Smooth muscle cell of the brain vasculature (primary cell): Measurements from ENCODE around the gene MIDN.

ENCODE experiments used
- DNase-seq: peaks from one replicate; pipeline ENCODE4 v3.0.0-alpha.2; 2012; ENCODE audit warnings: low read depth, low spot score

Gene MIDN

DNA sequence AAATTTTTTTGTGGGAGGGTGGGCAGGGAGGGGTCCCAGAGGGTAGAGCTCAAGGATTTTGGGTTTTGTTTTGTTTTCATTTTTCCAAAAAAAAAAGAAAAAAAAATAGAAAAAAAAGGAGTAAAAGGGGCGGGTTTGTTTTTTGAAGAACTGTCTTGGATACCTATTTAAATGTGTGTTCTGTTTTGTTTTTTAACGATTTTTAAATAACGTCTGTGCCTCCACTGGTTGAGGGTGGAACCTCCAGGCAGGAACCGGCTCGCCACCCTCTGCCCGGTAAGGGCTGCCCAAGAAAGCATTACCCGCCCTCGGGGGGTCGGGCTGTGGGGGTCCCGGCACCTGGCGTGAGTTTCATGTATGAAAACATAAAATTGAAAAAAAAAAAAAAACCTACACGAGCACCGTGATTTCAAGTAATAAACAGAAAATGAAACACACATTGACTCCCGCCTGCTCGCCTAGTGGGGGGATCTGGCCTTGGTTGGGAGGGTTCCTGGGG lies 10.4 kb downstream of the MIDN start:
- DNase-seq = no peak

DNA sequence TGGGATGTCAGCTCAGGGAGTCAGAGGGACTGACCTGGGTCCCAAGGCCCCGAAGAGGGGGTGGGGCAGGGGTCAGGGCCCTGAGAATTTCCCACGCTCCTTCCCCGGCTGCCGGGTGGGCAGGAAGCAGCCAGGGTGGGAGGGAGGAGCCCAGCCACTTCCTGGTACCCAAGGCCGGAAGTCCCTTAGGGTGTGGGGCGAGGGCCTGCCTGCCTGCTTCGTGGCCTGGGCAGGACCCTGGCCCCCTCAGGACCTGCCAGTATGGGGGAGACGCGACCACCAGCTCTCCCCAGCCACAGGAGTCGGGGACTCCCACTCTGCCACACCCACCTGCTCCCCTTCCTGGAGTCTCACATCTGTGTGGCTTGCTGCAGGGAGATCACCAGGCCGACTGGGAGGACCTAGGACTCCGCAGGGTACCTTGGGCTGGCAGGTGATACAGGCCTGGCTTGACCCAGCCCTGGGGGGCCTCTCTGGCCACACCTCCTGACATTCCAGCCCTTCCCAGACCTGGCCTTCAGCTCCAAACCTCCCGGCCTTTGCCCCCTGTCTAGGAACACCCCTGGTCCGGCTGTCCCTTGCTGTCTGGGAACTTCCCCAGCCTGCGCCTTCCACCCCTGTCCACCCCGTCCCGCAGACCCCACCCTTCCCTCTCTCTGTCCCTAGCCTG lies 11.0 kb downstream of the MIDN start:
- DNase-seq = no peak

DNA sequence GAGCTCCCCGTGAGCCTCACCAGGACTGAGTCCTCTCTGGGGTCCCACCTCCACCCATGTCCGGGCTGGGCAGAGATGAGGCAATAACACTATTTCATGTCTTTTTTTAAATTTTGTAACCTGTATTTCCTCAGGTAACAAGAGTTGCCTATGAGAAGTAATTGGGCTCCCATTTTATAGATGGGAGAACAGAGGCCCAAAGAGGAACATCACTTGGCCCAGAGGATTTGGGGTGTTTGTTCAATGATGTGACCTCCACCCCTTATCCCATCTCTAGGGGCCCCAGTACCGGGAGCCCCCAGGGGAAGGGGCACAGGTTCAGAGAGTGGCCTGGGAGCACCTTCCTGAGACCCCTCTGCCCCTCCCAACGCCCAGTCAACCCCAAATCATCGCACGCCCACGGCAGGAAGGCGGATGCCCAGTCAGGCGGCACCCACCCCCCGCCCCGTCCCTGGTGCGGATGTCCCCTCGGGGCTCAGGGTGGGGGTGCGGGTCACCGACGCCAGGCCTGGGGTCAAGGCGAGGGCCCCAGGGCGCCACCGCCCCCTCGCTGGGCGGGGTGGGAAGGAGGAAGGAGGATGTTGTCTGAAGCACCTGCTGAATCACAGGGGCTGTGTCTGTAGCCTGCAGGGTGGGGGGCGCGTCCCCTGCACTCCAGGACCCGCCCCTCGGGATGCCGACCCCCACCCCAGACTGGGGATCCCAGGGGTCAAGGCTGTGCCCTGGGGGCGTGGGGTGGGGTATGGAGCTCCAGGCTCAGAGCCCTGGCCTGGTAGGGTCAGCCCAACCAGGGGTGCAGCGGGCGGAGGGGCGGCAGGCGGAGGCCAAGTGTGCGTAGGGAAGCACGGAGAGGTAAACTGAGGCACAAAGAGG lies 11.7 kb downstream of the MIDN start:
- DNase-seq = no peak

DNA sequence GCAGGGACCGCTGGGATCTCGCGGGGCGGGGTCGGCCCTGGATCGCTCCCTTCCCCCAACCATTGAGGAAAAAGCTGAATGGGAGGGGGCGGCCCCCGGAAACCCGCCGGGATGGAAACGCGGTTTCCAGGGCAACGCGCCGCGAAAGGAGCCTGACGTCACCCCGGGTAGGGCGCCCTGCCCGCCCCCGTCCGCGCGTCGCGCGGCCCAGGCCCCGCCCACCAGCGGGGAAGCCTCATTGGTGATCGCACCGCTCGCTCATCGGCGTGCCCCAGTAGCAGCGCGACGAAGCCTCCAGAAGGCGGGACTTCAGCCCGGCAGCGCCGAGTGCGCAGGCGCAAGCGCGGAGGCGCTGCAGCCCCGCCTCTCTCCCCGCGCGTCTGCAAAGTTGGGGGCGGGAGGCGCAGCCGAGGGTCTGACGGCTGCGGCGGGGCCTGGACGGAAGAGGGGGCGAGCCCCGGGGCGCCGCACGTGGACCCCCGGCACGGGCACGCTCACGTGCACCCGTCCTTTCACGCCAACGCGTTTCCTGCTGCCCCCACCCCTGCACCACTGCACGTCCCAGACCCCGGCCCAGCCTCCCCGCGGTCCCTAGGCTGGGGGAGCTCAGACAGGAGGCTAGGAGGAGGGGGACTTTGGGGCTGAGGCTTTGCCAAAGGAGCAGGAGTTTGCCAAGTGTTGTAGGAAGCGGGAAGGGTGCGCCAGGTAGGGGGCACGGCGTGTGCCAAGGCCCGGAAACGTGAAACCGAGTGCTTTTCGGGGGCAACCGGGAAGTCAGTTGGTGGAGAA lies 12.6 kb downstream of the MIDN start:
- peak; percentile 92 for DNase-seq

DNA sequence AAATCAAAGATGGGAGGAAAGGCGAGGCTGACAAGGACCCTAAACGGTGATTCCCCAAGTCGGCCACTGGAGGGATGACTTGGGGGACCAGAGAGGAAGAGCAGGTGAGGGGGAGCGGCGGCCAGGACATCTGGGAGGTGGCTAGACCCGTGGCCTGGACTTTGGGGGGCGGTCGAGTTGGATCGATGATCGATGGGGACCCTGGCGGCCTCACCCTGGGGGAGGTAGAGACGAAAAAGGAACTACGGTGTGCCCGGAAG lies 13.1 kb downstream of the MIDN start:
- no peak for DNase-seq

DNA sequence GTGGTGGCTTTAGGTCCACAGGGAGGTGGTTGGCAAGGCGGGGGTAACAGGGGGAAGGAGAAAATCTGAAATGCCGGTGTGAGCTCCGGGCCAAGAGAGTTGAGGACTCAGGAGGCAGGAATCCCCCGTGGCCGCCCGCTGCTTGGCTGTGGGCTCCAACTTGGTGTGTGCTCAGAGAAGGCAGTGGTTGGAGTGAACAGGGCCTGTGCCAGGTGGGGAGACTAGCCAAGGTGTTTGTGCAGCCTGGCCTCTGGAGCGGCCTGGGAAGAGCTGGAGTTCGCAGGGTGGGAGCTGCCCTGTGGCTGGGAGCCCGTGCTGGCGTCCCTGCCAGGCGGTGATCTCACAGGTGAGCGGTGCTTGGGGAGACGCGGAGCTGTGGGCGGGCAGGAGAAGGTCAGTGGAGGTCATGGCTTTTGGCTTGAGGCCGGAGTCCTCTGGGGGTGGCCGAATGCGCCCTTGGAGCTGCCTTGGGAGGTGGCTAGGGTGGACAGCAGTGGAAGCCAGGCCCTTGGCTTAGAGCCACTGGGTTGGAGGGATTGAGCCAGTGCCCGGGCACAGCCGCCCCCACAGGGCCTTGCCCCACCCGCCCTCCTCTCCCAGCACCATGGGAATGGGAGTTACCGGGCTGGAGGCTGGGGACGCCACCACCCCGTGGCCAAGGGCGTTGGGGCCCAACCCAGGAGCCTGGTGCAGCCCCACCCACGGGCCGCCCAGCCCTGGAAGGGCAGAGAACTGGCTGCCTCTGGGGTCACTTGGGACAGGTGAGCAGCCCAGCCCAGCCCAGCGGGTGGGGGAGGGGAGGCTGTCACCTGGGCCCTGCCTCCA lies 13.6 kb downstream of the MIDN start:
- DNase-seq = no peak

DNA sequence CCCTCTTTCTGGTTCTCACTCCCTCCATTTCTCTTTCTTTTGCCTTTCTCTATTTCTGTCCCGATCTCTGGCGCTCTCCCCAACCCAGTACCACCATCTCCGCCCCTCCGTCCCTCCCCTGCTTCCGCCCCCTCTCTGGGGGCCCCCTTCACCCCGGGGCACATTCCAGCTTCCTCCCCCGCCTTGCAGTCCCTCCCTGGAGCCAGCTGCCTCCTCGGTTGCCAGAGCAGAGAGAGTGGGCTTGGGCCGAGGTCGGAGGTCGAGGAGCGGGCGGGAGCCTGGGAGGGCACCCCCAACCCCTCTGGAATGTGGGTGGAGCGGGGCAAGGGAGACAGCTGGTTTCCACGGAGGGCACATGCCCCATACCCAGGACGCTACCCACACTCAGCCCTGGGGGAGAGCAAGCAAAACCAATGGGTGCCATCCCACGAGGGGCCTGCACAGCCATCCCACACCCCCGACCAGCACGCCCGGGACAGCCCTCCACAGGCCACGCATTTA lies 14.3 kb downstream of the MIDN start:
- DNase-seq = no peak

DNA sequence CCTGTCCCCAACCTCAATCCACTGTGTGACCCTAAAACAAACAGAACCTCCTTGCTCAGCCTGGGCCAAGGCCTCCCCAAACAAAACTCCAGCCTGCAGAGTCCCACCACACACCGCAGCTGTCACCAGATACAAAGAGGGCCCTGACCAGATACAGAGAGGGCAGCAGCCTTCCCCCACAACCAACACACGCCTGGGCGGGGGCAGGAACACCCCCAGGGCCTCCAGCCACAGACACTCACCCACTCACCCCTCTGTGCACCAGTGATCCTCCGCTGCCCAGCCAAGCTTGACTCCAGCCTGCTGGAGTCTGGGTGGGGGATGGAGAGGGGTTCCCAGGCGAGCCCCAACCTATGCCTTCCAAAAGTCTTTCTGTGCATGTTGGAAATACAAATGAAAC lies 14.8 kb downstream of the MIDN start:
- no peak for DNase-seq

DNA sequence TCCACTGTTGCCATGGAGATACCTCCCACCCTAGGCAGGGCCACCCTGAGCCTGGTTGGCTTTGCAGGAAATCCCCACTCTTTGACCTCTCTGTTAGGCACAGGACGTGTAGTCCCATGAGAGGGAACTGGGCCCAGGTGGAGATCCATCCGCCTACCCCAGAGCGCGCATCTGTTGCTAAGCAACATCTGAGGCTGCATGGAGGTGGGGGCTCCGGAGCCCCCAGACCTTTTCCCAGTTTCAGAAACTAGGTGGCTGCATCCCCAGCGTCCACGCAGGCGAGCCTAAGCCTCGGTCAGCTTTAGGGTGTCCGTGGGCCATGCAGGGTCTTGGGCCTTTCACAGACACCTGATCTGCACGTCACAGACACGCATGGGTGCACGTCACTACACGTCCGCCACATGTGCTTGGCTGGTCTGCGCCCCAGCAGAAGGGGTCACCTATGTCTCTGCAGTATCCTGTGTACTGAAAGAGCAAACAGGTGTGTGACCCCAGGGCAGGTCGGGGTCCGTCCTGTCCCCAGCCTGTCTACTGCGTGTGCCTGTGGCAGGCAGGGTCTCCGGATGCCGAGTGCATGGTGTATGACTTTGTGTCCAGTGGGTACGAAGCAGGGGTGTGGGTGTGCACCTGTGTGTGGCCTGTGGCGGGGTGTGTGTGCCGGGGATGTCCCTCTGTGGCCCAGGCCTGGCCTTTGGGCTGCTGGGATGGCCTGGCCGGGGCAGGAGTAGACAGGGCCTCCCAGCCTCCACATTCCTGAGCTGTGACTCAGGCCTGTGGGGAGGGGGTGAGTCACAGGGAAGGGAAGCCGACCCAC lies 16.6 kb downstream of the MIDN start:
- DNase-seq = no peak

DNA sequence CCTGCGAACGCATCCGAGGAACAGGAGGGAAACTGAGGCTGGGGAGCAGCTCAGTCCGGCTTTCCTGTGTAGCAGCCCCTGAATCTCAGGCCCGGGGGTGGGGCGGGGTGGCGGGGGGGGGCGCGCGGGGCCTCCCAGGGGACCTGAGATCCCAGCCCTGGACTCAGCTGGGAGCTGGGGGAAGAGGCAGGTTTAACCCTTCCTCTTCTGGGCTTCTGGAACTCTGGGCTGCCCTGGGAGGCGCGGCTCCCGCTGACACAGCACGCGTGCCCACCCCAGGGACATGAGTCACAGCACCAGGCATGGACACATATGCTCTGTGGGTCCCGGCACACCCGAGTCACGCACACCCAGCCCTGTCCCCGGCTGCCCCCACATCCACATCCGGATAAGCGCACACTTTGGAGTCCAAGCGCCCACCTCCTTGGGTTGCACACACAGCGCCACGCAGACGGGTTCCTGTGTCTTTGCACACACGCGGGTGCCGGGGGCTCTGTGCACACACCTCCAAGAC lies 17.3 kb downstream of the MIDN start:
- no peak for DNase-seq

DNA sequence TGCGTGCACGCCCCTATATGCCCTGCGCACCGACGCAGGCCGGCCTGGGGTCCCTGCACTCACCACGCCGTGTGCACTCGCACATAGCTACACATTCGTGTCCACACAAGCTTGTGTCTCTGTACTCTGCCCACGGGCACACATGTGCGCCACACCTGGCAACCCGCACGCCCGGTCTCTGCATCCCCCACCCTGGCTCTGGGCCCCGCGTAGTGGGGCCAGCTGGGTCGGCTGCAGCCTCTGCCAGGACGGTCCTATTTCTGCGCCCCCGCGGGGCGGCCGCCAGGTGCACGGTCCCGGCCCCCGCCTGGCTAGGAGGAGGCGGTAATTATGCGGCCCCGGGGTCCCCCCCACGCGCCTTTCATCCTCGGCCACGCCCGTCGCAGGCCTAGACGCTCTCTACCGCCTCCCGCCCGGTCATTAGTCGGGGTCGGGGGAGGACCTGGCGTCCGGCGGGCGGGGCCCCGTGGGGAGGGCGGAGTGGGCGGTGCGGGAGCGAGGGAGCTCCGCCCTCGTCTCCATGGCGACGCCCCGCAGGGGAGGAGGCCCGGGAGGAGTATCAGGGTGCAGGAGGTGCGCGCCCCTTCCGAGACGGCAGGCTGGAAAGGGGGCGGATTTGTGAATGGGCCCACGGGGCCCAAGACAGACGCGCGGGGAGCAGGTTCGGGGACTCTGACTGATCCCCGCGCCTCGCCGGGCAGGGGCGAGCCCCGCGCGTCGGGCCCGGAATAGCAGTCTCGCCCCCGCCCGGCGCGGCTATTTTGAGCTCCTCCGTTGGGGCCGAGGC lies 17.9 kb downstream of the MIDN start:
- DNase-seq = no peak

DNA sequence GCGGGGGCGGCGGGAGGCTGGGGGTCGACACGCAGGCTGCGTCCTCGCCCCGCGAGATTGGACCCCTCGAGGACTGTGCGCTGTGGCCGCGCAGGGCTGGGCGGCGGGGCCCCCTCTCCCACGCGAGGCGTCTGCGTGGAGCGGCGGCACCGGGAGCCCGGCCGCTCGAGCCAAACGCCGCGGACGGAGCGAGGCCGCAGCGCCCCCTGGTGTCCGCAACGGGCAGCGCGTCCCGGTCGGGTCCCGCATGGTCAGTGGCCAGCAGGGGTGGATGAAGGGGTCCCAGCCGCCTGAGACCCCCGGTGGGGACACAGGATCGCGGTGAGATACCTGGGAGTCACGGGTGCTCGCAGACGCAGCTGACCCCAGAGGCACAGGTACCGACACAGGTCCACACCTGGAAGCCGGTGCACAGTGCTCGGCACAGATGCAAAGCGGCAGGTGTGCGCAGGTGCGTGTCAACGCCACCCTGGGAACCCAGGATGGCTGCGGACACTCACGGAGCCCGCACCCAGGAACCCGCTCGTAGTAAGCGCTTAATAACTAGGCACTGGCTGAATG lies 18.6 kb downstream of the MIDN start:
- no peak for DNase-seq

DNA sequence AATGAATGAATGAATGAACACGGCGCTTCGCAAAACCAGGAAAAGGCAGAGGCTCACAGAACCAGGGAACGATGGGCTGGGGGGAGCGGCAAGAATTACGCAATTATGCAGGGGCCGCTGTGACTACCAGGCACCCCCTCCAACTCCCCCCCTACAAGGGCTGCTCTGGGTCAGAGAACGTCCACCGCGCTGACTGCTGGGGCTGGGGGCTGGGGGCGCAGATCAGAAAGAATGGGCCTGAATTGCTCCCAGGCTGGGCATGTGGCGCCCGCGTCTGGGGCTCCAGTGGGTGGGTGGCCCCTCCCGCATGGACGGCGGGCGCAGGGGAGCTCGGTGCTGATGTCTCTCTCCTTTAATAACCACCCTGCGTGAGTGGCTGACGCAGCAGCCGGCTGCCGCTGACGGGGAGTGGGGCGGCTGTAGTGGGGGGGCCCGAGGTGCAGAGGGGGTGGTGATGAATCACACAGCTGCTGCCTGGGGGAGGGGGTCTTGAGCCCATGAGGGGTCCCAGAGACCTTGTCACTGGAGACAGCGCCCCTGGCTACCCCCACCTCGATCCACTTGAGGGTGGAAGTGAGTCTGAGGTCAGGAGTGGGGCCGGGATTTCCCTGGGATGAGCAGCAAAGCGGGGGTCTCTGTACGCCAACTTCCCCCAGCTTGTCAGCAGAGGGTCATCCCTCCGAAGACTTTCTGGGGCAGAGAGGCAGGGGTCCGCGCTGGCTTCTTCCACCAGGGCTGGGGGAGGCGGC lies 19.3 kb downstream of the MIDN start:
- no peak for DNase-seq

DNA sequence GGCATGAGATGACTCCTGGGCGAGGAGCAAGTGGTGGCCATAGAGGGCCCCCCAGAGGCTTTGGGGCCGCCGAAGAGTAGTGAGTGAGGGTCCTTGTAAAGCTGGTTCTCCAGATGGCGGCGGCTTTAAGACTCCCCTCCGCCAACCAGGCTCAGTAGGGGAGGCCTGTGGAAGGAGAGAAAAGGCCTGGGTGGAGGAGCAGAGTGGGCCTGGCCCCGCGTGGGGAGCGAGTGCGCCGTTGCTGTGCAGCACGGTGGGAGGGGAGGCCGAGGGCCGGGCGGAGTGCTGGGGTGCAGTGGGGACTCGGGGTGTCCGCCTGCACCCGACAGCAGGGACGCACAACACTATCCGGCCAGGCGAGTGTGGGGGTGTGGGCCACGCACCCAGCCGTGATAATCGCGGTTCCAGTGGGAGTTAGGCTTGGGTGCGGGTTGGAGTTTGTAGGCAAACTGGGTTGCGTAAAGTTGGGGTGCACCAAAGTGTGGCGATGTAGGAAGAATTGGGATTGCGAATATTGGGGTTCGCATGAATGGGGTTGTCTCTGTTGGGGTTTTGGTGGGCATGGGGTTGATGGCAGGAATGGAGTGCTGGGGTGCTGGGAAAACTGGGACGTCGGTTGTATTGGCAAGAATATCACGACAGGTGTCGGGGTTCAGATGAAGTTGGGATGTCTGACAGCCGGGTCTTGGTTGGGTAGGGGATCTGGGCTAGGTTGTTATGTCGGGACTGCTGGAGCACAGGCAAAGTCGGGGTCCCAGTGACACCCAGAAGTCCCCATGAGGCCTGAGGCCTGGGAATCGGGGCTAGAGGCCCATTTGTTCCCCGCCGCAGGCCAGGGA lies 20.1 kb downstream of the MIDN start:
- no peak for DNase-seq

DNA sequence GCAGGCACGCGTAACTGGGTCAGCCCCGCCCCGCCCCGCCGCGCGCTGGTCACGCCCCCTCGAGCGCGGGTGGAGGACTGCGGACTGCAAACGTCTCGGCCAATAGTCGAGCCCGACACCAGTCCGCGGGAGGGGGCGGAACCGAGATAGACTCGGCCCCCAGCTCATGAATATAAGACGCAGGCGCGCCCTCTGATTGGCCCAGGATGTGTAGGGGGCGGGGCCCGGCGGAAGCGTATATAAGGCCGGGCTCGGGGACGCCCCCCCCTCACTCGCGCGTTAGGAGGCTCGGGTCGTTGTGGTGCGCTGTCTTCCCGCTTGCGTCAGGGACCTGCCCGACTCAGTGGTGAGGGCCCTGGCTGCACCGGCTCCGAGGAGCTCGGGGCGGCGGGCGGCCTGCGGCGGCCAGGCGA lies 20.7 kb downstream of the MIDN start, which contains the start of gene CIRBP:
Gene CIRBP, plus strand, starts transcription at position 268 of the 413 bp plus-strand sequence. CDS start 1,602 bp downstream, outside the sequence.
- DNase-seq = peak; percentile 97

DNA sequence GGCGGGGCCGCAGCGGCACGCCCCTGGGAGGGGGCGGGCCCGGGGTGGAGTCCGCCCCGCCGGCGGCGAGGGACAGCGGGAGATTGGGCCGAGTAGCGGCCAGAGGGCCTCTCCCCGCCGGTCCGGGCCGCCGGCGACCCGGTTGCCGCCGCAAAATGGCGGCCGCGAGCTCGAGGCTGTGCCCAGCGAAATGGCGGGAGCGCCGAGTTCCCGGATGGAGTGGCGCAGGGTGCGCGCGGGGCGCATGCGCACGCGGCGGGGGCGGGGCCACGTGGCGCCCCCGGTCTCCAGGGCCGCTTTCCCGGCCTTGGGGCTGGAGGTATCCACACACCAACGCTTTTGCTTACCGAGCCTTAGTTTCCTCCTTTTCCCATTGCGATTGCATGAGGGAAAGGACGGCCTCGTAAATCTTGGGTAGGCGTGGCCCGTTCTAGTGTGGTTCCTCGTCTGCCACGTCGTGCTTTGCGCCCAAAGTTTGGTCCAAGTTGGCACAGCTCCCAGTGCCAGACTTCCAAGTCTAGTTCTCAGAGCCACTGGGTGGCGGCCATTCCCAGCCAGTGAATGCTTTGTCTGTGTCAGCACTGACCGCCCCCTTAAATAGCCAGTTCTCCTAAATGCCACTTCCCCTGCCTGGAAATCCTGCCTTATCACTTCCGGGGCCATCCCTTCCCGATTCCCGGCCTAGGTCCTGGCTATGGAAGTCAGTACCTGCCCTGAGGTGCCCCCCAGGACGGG lies 21.3 kb downstream of the MIDN start:
- DNase-seq = no peak
